Frontal cortex (tissue), 4 donors: ENCODE data around the gene MAP4. TPM values are rescaled to one million over a fixed set of nuclear protein-coding genes. Genes with fewer than 3 reads are reported as not detected.
"Not testable (repeated sequence)": the region's sequence is repeated elsewhere in the genome, so short reads cannot be mapped to it uniquely, and the experiment has no call there.

Source experiments
- DNase-seq, 2 donors: peaks; one replicate each; pipeline ENCODE4 v3.0.0; 2012; ENCODE audit warnings: low spot score in 2 of 2
- FAIRE-seq: peaks from 2 replicates; lab custom pipeline; 2012; peaks lifted over from hg19 to GRCh38; lab: Jason Lieb, UNC
- total RNA-seq: library from RNA; depleted of rRNA; stranded (reverse); fragments of >200 nt; gene quantifications from one replicate; pipeline ENCODE4 v1.2.3, GENCODE V29; 2014
- donor health status: control.
- donor health status: control.
- donor health status: control.

The MAP4 gene
- total RNA-seq, 1 donor from 2014 or later: 258 TPM

DNA sequence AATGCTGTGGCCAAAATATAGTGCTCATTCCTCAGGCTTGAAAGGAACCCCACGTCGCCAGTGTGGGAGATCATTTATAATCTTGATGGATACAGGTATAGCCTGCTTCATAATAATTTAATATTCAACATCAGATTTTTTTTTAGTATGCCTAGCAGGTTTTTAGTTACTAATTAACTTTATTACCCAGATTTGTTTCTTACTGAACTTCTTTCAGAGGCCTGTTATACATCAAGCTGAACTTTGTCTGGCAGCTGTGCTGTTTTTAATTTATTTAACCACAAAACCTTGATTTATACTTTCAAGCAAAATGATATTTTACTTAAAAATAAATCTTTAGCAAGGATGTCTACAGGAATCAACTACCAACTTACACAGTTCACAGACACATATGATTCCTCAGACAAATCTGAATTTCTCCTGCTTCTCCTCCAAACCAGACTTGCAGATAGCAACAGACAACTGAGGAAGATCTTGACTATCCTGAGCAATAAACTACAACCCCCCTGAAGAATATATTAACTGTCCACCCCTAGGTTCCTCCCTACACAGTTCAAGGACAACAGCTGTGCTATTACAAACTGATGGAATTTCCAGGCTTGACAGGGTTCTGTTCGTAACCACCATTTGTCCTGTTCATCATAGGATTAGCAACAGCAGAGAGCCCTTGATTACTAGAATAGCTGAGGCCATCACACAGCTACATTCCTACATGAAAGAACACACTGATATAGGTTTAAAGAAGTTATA lies 610 bp downstream of the MAP4 start:
- no peak for FAIRE-seq
- DNase-seq: no peak

DNA sequence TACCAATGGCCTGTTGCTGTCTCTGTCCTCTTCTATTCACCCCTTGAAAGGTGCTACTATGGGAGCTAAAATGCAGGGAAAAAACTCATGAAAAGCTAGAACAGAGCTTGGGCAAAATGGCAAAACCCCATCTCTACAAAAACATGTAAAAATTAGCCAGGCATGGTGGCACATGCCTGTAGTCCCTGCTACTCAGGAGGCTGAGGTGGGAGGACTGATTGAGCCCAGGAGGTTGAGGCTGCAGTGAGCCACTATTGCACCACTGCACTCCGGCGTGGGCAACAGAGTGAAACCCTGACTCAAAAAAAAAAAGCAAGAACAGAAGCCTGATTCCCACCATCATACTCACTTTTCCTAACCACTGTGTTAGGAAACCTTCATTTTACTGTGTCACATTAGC lies 1.9 kb downstream of the MAP4 start:
- DNase-seq: no peak
- FAIRE-seq: no peak

DNA sequence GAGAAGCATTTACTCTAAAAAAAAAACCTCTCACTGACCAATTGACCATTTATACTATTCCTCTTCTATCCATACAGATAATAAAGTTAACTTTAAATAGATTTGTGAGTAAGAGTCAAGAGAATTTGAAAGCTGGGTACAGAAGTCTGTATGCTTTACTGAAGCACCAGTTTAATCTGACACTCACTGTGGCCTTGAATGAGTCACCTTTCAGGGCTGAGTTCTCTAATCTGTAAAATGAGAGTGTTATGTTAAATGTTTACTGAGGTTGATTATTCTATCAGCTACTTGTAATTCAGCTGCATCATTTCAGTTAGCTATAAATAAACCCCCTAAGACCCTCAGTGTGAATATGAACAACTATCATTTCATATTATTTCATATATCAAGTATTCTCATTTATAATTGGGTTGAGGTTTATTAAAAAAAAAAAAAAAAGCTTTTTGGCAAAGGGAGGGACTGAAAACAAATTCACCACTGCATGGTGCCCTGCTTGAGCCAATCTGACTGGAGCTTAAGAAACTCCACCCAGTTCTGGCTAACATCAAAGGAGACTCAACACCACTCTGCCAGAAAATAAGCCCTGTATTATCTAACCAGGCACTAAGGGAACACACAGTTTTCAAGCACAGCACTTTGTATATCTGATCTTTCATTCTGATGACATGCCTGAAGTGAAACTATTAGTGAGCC lies 2.8 kb downstream of the MAP4 start:
- FAIRE-seq: no peak
- no peak for DNase-seq

DNA sequence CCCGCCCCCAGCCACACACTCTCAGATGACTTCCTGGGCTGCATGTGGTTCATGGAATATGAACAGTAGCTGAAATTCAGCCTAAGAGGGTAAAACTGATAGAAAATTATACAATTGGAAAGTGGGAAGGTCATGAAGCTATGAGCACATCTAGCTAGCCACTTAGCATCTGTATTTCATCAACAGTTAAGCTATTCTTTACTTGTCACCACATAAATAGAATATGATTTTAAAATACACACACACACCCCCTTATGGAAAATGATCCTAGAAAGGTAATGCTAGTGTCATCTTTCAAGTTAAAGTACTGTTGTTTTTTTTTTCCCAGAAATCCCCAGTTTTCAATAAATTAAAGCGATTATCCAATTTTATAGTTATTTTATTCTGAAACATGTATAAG lies 3.6 kb downstream of the MAP4 start:
- DNase-seq (no peak), FAIRE-seq (no peak)

DNA sequence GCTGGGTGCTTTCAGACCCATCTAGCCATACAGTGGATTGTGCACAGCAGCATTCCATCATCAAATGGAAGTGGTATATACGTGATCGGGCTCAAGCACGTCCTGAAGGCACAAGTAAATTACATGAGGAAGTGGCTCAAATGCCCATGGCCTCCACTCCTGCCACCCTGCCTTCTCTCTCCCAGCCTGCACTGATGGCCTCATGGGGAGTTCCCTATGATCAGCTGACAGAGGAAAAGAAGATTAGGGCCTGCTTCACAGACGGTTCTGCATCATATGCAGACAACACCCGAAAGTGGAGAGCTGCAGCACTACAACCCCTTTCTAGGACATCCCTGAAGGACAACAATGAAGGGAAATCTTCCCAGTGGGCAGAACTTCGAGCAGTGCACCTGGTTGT lies 8.2 kb downstream of the MAP4 start:
- not testable (repeated sequence) for FAIRE-seq

DNA sequence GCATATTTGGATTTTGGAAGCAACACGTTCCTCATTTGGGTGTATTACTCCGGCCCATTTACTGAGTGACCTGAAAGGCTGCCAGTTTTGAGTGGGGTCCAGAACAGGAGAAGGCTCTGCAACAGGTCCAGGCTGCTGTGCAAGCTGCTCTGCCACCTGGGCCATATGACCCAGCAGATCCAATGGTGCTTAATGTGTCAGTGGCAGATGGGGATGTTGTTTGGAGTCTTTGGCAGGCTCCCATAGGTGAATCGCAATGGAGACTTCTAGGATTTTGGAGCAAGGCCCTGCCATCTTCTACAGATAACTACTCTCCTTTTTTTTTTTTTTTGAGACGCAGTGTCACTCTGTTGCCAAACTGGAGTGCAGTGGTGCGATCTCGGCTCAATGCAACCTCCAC lies 8.9 kb downstream of the MAP4 start:
- DNase-seq, FAIRE-seq: not testable (repeated sequence)

More for the DNA sequence above, 8.2 kb downstream of the MAP4 start:
- DNase-seq: not testable (repeated sequence)

DNA sequence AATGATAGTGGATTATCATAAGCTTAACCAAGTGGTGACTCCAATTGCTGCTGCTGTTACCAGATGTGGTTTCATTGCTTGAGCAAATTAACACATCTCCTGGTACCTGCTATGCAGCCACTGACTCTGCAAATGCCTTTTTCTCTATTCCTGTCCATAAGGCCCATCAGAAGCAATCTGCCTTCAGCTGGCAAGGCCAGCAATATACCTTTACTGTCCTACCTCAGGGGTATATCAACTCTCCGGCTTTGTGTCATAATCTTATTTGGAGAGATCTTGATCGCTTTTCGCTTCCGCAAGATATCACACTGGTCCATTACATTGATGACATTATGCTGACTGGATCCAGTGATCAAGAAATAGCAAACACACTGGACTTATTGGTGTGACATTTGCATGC lies 9.4 kb downstream of the MAP4 start:
- FAIRE-seq, DNase-seq: not testable (repeated sequence)

DNA sequence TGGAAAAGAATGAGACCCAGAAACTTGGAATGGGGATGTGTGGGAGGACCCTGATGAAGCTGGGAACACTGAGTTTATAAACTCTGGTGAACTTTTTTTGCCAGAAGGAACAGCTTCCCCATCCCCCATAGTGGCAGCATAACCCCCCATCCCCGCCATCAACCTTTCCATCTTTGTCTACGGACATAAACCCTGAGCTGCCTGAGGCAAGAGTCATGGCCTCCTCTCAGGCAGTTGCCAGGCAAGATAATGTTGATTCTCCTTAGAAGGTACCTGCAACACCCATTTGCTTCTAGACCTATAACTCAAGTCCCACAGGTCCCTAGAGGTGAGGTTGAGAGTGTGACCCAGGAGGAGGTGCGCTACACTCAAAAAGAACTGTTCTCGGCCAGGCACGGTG lies 11.5 kb downstream of the MAP4 start:
- FAIRE-seq: no peak

DNA sequence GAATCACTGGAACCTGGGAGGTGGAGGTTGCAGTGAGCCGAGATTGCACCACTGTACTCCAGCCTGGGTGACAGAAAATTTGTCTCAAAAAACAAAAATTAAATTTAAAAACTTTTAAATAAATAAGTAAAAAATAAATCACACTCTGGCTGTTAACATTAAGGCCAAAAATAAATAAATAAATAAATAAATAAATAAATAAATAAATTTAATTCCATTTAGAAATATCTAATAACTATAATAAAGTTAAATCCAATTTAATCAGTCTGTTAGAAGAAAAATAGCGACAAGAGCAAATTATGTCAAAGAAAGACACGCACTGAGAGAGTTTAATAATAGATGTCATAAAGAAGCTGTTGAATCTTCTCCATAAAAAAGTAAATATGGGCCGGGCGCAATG lies 13.4 kb downstream of the MAP4 start:
- no peak for DNase-seq

More for the DNA sequence above, 11.5 kb downstream of the MAP4 start:
- DNase-seq: no peak

DNA sequence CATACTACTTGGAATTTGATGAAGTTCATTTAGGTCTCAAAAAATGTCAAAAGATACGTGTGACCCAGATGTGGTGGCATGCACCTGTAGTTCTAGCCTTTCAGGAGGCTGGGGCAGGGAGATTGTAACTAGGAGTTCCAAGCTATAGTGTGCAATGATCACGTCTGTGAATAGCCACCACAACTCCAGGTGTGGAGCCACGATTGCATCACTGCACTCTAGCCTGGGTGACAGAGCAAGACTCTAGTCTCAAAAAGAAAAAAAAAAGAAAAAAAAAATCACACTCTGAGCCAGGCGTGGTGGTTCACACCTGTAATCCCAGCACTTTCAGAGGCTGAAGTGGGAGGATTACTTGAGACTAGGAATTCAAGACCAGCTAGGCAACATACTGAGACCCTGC lies 14.2 kb downstream of the MAP4 start:
- no peak for DNase-seq
- FAIRE-seq: no peak

More for the DNA sequence above, 13.4 kb downstream of the MAP4 start:
- peak; percentile 34 for FAIRE-seq

DNA sequence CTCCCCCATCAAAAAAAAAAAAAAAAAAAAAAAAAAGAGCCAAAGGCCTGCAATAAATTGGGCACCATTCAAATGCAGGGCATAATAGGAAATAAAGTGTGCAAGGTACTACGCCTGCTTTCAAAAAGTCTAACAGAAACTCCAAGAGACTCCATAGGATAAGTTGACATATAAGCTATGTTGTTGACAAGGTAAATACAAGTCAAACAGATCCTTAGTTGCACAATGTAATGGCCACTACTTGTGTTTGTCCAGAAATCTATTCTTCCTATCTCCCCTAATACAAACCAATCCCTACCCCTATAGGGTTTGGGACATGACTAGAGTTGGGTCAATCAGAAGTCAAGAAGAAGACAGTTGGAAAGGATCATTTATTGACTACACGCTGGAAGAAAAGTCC lies 16.0 kb downstream of the MAP4 start:
- DNase-seq (no peak), FAIRE-seq (no peak)

DNA sequence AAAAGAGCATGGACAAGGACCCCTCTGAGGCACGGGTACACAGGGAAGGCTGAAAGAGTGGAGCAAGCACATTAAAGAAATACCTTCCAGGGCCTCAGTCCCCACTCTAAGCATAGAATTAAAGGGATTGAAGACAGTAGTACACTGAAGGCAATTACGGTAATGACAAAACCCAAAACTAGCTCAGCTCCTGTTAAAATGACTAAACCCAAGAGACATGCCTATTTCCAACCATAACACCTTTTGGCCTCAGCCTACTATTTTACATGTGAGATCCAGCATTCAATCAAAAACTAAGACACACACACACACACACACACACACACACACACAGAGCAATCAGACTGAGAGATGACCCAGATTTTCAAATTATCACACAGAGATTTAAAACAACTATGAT lies 19.8 kb downstream of the MAP4 start:
- FAIRE-seq (no peak), DNase-seq (no peak)

DNA sequence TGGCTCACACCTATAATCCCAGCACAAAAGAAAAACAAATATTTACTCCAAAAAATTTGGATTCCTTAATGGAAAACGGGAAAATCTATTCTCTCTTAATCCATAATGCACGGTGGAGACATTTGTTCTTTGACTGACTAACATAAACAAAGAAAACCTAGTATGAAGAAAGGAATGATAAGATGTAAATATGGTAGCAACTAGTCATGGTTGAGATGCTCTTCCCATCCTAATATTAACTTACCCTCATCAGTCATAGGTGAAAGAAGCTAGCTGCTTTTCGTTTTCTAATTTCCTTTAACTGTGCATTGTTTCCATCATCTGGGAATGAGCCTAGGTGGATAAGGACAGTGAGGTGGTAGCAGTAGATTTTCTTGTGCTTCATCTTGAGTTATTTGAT lies 22.0 kb downstream of the MAP4 start:
- no peak for FAIRE-seq
- DNase-seq: no peak

DNA sequence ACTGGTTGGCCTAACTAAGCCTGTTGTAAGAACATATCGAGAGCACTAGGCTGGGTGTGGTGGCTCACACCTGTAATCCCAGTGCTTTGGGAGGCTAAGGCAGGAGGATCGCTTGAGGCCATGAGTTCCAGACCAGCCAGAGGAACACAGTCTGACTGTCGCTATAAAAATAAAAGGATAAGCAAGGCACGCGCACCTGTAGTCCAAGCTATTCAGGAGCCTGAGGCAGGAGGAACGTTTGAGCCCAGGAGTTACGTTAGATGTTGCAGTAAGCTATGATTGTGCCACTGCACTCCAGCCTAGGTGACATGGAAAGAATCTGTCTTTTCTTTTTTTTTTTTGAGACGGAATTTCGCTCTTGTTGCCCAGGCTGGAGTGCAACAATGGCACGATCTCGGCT lies 24.9 kb downstream of the MAP4 start:
- DNase-seq (no peak), FAIRE-seq (no peak)

DNA sequence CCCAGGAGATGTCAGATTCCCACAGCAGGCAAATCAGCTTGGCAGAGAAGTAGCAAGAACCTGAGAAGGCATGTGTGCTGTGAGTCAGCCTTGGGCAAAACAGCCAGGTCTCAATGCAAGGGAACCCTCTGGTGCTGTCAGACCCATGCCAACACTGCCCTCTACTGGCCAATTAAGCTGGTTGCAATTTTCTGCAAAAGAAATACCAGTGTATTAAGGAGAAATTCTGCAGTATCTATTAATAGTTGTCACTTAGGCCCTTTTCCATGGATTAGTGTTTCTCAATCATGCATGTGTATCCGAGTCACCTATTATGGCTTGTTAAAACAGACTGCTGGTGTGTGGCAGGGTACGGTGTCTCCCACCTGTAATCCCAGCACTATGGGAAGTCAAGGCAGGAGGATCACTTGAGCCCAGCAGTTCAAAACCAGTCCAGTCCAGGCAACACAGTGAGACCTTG lies 26.2 kb downstream of the MAP4 start:
- peak; percentile 31 for FAIRE-seq

DNA sequence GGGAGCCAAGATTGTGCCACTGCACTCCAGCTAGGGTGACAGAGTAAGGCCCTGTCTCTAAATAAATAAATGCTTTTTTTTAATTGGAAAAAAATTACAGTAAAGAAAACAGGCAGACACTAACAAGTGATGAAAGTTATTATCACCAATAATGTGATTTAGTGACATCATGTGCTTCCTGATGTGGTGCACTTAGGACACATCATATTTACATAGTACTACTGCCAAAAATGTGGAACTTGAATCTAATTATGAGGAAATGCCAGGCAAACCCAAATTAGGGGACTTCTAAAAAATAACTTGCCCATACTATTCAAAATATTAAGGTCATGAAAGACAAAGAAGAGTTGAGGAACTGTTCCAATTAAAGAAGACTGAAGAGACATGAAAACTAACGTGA lies 30.8 kb downstream of the MAP4 start:
- FAIRE-seq: no peak
- no peak for DNase-seq

More for the DNA sequence above, 26.2 kb downstream of the MAP4 start:
- DNase-seq: peak; percentile 20 to 70

DNA sequence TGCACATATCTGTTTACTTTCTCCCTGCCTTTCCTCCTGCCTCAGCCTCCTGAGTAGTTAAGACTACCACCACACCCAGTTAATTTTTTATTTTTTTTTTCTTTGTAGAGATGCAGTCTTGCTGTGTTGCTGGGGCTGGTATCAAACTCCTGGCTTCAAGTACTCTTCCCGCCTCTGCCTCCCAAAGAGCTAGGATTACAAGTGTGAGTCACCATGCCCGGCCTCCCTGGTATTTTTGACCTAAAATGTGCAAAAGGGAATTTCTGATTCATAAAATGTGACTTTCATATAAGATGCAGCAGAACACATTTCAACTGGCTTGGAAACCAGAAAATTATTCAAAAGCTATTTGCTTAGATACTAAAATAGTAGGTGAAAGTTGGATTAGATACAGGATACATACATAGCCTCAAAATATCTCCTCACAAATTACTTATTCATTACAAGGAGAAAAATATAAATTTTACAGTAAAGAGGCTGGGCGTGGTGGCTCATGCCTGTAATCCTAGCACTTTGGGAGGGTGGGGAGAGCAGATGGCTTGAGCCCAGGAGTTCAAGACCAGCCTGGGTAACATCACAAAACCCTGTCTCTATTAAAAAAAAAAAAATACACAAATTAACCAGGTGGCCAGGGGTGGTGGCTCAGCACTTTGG lies 32.0 kb downstream of the MAP4 start:
- DNase-seq: no peak
- FAIRE-seq: no peak

DNA sequence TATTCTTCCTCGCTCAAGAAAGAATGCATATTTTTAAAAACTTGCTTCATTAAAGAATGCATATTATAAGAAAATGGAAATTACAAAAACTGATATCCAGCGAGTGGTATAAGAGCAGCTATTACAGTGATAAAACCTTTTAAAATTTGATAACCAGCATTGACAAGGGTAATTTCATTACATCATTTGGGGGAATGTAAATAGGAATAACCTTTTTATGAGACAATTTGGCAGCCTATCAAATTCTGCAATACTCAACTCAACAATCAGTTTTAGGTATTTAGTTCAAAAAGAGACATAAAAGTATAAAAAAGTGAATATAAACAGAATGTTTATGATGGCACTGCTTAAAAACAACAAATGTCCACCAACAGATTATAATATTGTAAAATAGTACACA lies 35.4 kb downstream of the MAP4 start:
- DNase-seq (no peak), FAIRE-seq (no peak)

DNA sequence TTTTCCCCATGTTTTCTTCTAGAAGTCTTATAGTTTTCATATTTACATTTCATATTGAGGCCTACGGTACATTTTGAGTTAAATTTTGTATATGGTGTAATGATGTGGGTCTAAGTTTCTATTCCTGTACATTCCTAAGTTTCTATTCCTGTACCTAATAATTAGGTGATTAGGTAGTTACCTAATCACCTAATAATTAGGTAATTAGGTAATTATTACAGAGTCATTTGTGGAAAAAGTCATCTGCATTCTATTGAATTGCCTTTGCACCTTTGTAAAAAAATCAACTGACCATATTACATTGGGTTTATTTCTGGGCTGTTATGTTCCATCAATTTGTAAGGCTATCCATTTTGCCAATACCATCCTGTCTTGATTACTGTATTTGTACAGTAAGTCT lies 37.1 kb downstream of the MAP4 start:
- DNase-seq (no peak), FAIRE-seq (no peak)

DNA sequence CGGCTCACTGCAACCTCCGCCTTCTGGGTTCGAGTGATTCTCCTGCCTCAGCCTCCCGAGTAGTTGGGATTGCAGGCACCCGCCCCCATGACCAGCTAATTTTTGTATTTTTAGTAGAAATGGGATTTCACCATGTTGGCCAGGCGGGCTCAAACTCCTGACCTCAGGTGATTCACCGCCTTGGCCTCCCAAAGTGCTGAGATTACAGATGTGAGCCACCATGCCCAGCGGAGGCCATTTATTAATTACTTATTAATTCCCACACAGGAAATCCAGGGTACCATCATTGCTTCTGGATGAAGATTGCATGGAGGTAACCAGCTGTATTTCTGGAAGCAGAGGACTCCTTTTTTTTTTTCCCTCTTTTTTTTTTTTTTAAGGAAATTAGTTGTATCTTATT lies 37.8 kb downstream of the MAP4 start:
- no peak for DNase-seq
- FAIRE-seq: no peak
